ENCODE results near the gene AVPR1B.
"Not testable (repeated sequence)": the region's sequence is repeated elsewhere in the genome, so short reads cannot be mapped to it uniquely, and the experiment has no call there.

The AVPR1B gene

DNA sequence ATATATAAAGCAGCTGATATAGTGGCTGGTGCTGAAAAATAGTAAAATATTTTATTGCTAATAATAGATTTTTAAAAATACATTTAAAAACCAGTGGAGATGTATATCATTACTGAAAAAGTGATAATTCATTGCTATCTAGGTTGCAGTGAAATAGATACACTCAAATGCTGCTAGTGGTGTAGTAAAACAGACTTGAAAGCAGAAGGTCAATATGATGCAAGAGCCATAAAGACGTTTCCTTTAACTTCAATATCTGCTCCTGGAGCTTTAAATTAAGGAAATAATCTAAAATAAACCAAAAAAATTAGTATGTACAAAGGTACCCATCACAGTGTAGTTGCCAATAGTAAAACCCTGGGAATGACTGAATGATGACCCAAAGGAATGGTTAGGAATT lies 38.1 kb downstream of the AVPR1B start:
- H3K36me3 ChIP-seq (ENCODE audit: insufficient read depth, low read length): no peaks in the 10 kb centered on the region
- peaks cover 8% of the 10 kb centered on the region; the same call in 1 of the 2 replicates for H3K4me1 ChIP-seq (ENCODE audit: insufficient read depth, low read length)
- H3K9me3 ChIP-seq (ENCODE audit: insufficient read depth, low read depth, low read length): no peaks in the 10 kb centered on the region
- H3K27ac ChIP-seq (ENCODE audit: low read depth, low read length): no peak overlapping the region
- H3K9ac ChIP-seq (ENCODE audit: low read depth, low read length): no peak overlapping the region
- no peaks in the 10 kb centered on the region for H3K27me3 ChIP-seq (ENCODE audit: insufficient read depth, low read length)
- 100% methylated on average over 1 of the region's 1 CpG for WGBS
- no peak overlapping the region for H3K4me3 ChIP-seq (ENCODE audit: low read length)

DNA sequence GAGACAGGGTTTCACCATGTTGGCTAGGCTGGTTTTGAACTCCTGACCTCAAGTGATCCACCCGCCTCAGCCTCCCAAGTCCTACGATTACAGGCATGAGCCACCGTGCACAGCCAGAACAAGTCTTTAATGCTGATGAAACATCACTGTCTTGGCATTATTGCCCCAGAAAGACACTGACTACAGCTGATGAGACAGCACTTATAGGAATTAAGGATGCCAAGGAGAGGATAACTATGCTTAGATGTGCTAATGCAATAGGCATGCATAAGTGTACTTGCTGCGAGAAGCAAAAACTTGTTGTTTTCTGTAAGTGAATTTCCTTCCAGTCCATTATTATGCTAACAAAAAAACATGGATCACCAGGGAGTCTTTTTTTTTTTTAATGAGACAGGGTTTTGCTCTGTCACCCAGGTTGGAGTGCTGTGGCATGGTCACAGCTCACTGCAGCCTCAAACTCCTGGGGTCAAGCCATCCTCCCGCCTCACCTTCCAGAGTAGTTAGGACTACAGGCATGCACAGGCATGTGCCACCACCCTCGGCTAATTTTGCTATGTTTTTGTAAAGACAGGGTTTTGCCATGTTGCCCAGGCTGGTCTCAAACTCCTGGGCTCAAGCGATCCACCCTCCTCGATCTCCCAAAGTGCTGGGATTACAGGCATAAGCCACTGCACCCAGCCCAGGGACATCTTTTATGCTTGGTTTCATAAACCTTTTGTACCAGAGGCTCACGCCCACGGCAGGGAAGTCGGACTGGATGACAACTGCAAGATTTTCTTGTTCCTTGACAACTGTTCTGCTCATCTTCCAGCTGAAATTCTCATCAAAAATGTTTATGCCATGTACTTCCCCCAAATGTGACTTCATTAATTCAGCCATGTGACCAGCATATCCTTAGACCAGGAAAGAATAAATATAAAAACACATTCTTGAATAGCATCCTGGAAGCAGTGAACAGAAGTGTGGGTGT lies 41.1 kb downstream of the AVPR1B start:
- WGBS: 69% methylated on average over 11 of the region's 11 CpGs
- H3K9me3 ChIP-seq (ENCODE audit: insufficient read depth, low read depth, low read length): no peaks in the 10 kb centered on the region

DNA sequence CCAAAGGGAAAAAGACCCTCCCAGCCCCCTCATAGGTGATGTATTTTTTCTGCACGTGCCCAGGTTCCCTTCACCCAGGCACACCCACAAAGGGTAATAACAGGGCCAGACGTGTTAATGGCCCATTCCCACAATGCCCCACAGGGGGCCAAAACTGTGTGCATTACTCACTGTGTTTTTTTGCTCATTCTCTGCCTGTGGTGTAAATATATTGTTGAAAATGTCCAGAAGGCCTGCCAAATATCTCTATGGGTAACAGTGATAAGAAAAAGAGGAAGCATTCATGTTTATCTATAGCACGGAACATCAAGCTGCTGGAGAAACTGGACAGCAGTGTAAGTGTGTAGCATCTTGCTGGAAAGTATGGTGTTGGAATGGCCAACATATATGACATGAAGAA lies 42.3 kb downstream of the AVPR1B start:
- Histone ChIP-seq H3K4me1 (ENCODE audit: insufficient read depth, low read length) (peaks cover 8% of the 10 kb centered on the region; the same call in 1 of the 2 replicates), H3K27ac (ENCODE audit: low read depth, low read length) (no peak overlapping the region), H3K36me3 (ENCODE audit: insufficient read depth, low read length) (no peaks in the 10 kb centered on the region), H3K4me3 (ENCODE audit: low read length) (no peak overlapping the region), H3K9ac (ENCODE audit: low read depth, low read length) (no peak overlapping the region), H3K27me3 (ENCODE audit: insufficient read depth, low read length) (no peaks in the 10 kb centered on the region), H3K9me3 (ENCODE audit: insufficient read depth, low read depth, low read length) (no peaks in the 10 kb centered on the region)
- 64% methylated on average over 3 of the region's 3 CpGs for WGBS

More for the DNA sequence above, 41.1 kb downstream of the AVPR1B start:
- Histone ChIP-seq H3K9ac (ENCODE audit: low read depth, low read length) (no peak overlapping the region), H3K4me1 (ENCODE audit: insufficient read depth, low read length) (peaks cover 8% of the 10 kb centered on the region; the same call in 1 of the 2 replicates), H3K36me3 (ENCODE audit: insufficient read depth, low read length) (no peaks in the 10 kb centered on the region), H3K27ac (ENCODE audit: low read depth, low read length) (no peak overlapping the region), H3K4me3 (ENCODE audit: low read length) (no peak overlapping the region), H3K27me3 (ENCODE audit: insufficient read depth, low read length) (no peaks in the 10 kb centered on the region)

DNA sequence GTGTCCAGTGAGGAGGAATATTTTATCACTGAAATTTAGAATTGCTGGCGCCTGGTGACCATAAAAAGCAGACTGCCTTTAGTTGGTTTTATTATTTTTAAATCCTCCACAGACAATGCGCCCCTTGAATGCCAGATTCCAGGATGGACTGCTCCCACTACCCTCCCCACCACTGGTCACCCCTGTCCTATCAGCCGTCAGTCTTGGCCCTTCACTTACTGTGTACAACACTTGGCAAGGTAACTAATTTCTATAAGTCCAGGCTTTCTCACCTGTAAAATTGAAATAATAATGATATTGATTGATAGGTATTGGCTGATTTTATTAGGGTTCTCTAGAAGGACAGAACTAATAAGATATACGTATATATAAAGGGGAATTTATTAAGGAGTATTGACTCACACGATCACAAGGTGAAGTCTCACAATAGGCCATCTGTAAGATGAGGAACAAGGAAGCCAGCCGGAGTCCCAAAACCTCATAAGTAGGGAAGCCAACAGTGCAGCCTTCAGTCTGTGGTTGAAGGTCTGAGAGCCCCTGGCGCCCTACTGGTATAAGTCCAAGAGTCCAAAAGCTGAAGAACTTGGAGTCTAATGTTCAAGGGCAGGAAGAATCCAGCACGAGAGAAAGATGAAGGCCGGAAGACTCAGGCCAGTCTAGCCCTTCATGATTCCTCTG lies 46.4 kb downstream of the AVPR1B start:
- 95% methylated on average over 9 of the region's 9 CpGs for WGBS
- no peaks in the 10 kb centered on the region for H3K36me3 ChIP-seq (ENCODE audit: insufficient read depth, low read length)
- no peaks in the 10 kb centered on the region for H3K27me3 ChIP-seq (ENCODE audit: insufficient read depth, low read length)
- H3K4me1 ChIP-seq (ENCODE audit: insufficient read depth, low read length): peaks cover 8% of the 10 kb centered on the region; the same call in 1 of the 2 replicates
- H3K27ac ChIP-seq (ENCODE audit: low read depth, low read length): no peak overlapping the region
- no peak overlapping the region for H3K9ac ChIP-seq (ENCODE audit: low read depth, low read length)
- H3K4me3 ChIP-seq (ENCODE audit: low read length): no peak overlapping the region
- H3K9me3 ChIP-seq (ENCODE audit: insufficient read depth, low read depth, low read length): no peaks in the 10 kb centered on the region

DNA sequence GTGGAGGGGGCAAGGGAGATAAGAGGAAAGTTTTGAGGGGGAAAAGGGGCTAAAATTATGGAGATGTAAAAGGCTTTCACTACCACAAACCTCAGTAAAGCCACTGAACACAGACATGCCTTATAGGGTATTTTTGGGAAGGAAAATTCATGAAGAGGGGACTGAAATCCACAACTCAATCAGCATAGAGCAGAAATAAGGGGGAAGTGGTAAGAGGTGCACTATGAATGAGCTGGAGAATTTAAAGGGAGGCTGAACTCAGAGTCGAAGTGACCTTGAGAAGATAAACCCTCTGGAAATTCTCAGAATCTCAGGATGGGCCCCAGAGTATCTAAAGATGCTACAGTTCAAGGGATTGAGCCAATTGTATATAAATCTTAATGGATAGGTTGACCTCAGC lies 48.9 kb downstream of the AVPR1B start:
- Histone ChIP-seq H3K9me3 (ENCODE audit: insufficient read depth, low read depth, low read length) (no peaks in the 10 kb centered on the region), H3K27ac (ENCODE audit: low read depth, low read length) (no peak overlapping the region), H3K36me3 (ENCODE audit: insufficient read depth, low read length) (no peaks in the 10 kb centered on the region), H3K4me1 (ENCODE audit: insufficient read depth, low read length) (no peaks in the 10 kb centered on the region), H3K9ac (ENCODE audit: low read depth, low read length) (no peak overlapping the region), H3K4me3 (ENCODE audit: low read length) (no peak overlapping the region), H3K27me3 (ENCODE audit: insufficient read depth, low read length) (no peaks in the 10 kb centered on the region)
- WGBS: 96% methylated on average over 1 of the region's 1 CpG

DNA sequence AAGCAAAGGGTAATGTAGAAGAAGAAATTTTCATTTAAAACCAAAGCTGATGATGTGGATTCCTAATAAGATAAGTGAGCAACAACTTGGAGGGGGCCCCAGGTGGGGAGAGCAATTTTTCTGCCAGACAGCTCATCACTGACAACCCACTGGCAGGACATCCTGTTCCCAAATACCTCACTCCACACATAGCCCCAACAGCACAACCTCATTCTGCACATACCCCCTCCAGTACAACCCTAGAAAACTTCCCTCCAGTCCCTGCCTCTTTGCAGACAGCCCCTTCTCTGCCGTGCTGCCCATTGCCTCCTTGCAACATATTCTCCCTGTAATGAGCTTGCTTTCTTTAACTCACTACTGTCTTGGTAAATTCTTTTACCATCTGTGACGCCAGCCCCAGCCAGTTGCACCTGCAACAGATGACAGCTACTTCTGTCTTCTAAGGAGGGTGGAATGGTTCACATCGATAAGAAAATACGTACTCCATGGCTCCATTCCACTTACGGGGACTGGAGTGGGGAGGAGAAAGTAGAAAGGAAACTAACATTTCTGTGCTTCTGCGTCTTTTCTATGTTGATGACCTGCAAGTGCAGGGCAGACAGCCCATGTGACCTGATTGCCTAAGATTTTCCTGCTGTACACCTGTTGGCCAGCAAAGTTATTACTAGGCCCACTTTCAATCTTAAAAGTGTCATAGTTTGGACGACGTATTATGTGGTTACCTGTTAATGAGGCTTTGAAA lies 49.5 kb downstream of the AVPR1B start:
- Histone ChIP-seq H3K27me3 (ENCODE audit: insufficient read depth, low read length) (no peaks in the 10 kb centered on the region), H3K4me3 (ENCODE audit: low read length) (no peak overlapping the region), H3K9ac (ENCODE audit: low read depth, low read length) (no peak overlapping the region), H3K36me3 (ENCODE audit: insufficient read depth, low read length) (no peaks in the 10 kb centered on the region), H3K9me3 (ENCODE audit: insufficient read depth, low read depth, low read length) (peaks cover 6% of the 10 kb centered on the region; the same call in 1 of the 2 replicates), H3K27ac (ENCODE audit: low read depth, low read length) (no peak overlapping the region), H3K4me1 (ENCODE audit: insufficient read depth, low read length) (no peaks in the 10 kb centered on the region)
- WGBS: 89% methylated on average over 8 of the region's 8 CpGs

DNA sequence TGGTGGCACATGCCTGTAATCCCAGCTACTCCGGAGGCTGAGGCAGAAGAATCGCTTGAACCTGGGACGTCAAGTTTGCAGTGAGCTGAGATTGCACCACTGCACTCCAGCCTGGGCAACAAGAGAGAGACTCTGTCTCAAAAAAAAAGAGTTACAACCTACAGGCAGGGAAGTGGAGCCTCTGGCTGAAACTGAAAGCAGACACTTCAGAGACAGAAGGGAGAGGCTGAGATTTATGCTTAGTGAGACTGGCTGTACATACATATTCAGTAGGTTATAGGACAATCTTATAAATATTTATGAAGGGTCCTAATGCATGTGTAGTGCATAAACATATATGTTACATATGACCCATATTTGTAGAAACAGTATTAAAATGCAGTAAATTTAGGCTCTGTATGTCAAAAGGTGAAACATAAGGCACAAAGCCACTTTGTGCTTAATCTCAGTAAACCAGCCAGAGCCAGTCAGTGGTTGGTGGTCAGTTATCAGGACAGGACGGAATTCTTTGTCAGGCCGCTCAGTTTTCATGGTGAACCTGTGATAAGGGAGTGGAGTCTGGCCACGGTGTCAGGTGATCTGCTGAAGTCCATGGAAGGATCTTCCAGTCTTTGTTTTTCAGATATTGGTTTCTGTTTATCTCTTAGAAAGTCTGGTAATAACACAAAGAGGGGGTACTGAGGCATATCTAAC lies 50.6 kb downstream of the AVPR1B start:
- no peak overlapping the region for H3K9ac ChIP-seq (ENCODE audit: low read depth, low read length)
- no peak overlapping the region for H3K4me3 ChIP-seq (ENCODE audit: low read length)
- 77% methylated on average over 6 of the region's 6 CpGs for WGBS
- H3K27me3 ChIP-seq (ENCODE audit: insufficient read depth, low read length): no peaks in the 10 kb centered on the region
- no peaks in the 10 kb centered on the region for H3K4me1 ChIP-seq (ENCODE audit: insufficient read depth, low read length)
- H3K9me3 ChIP-seq (ENCODE audit: insufficient read depth, low read depth, low read length): peaks cover 6% of the 10 kb centered on the region; the same call in 1 of the 2 replicates
- H3K27ac ChIP-seq (ENCODE audit: low read depth, low read length): no peak overlapping the region
- no peaks in the 10 kb centered on the region for H3K36me3 ChIP-seq (ENCODE audit: insufficient read depth, low read length)

DNA sequence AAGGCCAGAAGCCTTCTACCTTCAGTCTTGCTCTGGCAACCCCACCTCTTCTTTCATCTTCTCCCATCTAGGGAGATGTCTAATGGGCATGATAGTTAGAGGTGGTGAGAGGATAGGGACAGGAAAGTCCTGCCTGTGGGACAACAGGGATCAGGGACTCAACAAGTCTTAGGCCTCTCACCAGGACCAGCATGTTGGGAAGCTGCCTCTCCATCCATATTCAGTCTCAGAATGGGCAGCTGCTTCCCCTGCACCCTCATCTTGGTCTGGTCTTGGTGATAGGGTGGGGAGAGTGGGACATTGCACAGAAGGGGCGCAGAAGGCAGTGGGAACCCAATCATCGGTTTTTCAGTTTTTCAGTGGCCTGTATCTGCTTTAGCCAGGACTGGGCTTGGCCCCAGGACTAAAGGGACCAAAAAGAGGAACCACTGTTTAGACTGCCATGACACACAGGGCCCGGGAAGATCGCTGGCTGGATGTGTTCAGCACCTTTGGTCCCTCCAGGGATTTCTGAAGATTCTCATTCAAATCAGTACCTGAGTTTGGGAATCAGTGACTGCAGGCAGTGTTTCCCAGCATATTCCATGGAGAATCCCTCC lies 51.5 kb downstream of the AVPR1B start:
- Histone ChIP-seq H3K9me3 (ENCODE audit: insufficient read depth, low read depth, low read length) (peaks cover 6% of the 10 kb centered on the region; the same call in 1 of the 2 replicates), H3K27ac (ENCODE audit: low read depth, low read length) (no peak overlapping the region), H3K4me3 (ENCODE audit: low read length) (no peak overlapping the region), H3K4me1 (ENCODE audit: insufficient read depth, low read length) (no peaks in the 10 kb centered on the region), H3K9ac (ENCODE audit: low read depth, low read length) (no peak overlapping the region), H3K27me3 (ENCODE audit: insufficient read depth, low read length) (no peaks in the 10 kb centered on the region), H3K36me3 (ENCODE audit: insufficient read depth, low read length) (no peaks in the 10 kb centered on the region)
- WGBS: 91% methylated on average over 4 of the region's 4 CpGs

DNA sequence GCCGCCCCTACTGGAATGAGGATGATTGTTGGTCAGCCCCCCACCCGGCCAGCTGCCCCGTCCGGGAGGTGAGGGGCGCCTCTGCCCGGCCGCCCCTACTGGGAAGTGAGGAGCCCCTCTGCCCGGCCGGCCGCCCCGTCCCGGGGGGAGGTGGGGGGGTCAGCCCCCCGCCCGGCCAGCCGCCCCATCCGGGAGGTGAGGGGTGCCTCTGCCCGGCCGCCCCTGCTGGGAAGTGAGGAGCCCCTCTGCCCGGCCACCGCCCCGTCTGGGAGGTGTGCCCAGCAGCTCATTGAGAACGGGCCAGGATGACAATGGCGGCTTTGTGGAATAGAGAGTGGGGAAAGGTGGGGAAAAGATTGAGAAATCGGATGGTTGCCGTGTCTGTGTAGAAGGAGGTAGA lies 52.7 kb downstream of the AVPR1B start:
- H3K36me3 ChIP-seq (ENCODE audit: insufficient read depth, low read length); H3K9ac ChIP-seq (ENCODE audit: low read depth, low read length); H3K27ac ChIP-seq (ENCODE audit: low read depth, low read length); H3K9me3 ChIP-seq (ENCODE audit: insufficient read depth, low read depth, low read length); H3K27me3 ChIP-seq (ENCODE audit: insufficient read depth, low read length); H3K4me3 ChIP-seq (ENCODE audit: low read length); H3K4me1 ChIP-seq (ENCODE audit: insufficient read depth, low read length): not testable (repeated sequence)
- 97% methylated on average over 17 of the region's 25 CpGs for WGBS

DNA sequence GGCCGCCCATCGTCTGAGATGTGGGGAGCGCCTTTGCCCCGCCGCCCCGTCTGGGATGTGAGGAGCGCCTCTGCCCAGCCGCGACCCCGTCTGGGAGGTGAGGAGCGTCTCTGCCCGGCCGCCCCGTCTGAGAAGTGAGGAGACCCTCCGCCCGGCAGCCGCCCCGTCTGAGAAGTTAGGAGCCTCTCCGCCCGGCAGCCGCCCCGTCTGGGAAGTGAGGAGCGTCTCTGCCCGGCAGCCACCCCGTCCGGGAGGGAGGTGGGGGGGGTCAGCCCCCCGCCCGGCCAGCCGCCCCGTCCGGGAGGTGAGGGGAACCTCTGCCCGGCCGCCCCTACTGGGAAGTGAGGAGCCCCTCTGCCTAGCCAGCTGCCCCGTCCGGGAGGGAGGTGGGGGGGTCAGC lies 53.2 kb downstream of the AVPR1B start:
- not testable (repeated sequence) for H3K4me3 ChIP-seq (ENCODE audit: low read length); H3K9me3 ChIP-seq (ENCODE audit: insufficient read depth, low read depth, low read length); H3K36me3 ChIP-seq (ENCODE audit: insufficient read depth, low read length)

More for the DNA sequence above, 53.2 kb downstream of the AVPR1B start:
- H3K27ac ChIP-seq (ENCODE audit: low read depth, low read length); H3K9ac ChIP-seq (ENCODE audit: low read depth, low read length); H3K4me1 ChIP-seq (ENCODE audit: insufficient read depth, low read length); H3K27me3 ChIP-seq (ENCODE audit: insufficient read depth, low read length): not testable (repeated sequence)
- WGBS: 98% methylated on average over 25 of the region's 35 CpGs
